Vagina (tissue), 2 donors: ENCODE data around the gene NPC2.

Source experiments
- POLR2A ChIP-seq, 2 donors: fragments of 450-650 bp; IDR thresholded peaks; one replicate each; pipeline ENCODE4 v1.6.1; 2017; ENCODE audit warnings: antibody characterized with exemption in 2 of 2, mild to moderate bottlenecking in 2 of 2, moderate library complexity in 2 of 2
- POLR2AphosphoS5 ChIP-seq, 2 donors: sonication (generic); formaldehyde crosslinking; IDR thresholded peaks; one replicate each; pipeline ENCODE4 v1.9.0; 2017; ENCODE audit warnings: antibody characterized with exemption in 2 of 2, mild to moderate bottlenecking in 2 of 2, low read depth in 1 of 2; ENCODE audit not compliant: insufficient read depth in 1 of 2
- TF ChIP-seq, protein P1 (sequence below), 3 experiments: fragments of 450-650 bp in 2 of 3; fragments of 200-600 bp in 1 of 3; sonication (generic) in 1 of 3; IDR thresholded peaks; one replicate each; pipeline ENCODE4 v1.5.1; 2017 to 2019; ENCODE audit warnings: antibody characterized with exemption in 3 of 3, mild to moderate bottlenecking in 2 of 3, moderate library complexity in 2 of 3

DNA sequence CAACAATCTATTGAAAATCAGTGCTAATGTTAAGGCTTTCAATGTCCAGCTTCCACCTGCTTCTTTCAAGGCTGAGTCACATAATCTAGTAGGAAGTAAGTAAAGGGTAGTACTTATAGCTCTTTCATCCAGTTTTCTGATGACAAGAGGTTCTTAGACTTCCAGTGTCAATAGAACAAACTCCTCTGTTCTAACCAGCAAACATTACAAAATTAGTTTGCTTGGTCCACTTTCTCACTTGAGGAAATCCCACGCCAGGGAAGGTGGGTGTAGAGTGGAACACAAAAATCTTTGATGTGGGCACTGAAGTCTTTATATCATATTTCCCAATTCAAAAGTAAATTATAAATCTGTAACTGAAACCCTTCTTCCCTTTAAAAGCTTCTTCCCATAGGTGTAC lies 2.6 kb downstream of the NPC2 start:
- TF ChIP-seq, protein P1, sequence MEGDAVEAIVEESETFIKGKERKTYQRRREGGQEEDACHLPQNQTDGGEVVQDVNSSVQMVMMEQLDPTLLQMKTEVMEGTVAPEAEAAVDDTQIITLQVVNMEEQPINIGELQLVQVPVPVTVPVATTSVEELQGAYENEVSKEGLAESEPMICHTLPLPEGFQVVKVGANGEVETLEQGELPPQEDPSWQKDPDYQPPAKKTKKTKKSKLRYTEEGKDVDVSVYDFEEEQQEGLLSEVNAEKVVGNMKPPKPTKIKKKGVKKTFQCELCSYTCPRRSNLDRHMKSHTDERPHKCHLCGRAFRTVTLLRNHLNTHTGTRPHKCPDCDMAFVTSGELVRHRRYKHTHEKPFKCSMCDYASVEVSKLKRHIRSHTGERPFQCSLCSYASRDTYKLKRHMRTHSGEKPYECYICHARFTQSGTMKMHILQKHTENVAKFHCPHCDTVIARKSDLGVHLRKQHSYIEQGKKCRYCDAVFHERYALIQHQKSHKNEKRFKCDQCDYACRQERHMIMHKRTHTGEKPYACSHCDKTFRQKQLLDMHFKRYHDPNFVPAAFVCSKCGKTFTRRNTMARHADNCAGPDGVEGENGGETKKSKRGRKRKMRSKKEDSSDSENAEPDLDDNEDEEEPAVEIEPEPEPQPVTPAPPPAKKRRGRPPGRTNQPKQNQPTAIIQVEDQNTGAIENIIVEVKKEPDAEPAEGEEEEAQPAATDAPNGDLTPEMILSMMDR (IDR thresholded peaks at IDR 0.05) = no peak
- TF ChIP-seq POLR2AphosphoS5 (IDR thresholded peaks at IDR 0.05; ENCODE audit: insufficient read depth in 1 of 2, low read depth in 1 of 2) (no peak), POLR2A (IDR thresholded peaks at IDR 0.05) (no peak)
